ENCODE measurements around the gene CCRL2.
"Not testable (repeated sequence)": the region's sequence is repeated elsewhere in the genome, so short reads cannot be mapped to it uniquely, and the experiment has no call there.

CCRL2 gene

GRCh38 chr3:46399098-46399497, 8.0 kb upstream of the CCRL2 start:
- DNase-seq (ENCODE audit: insufficient read length, low spot score) (no peak), FAIRE-seq (no peak)
- TF ChIP-seq, protein P1, sequence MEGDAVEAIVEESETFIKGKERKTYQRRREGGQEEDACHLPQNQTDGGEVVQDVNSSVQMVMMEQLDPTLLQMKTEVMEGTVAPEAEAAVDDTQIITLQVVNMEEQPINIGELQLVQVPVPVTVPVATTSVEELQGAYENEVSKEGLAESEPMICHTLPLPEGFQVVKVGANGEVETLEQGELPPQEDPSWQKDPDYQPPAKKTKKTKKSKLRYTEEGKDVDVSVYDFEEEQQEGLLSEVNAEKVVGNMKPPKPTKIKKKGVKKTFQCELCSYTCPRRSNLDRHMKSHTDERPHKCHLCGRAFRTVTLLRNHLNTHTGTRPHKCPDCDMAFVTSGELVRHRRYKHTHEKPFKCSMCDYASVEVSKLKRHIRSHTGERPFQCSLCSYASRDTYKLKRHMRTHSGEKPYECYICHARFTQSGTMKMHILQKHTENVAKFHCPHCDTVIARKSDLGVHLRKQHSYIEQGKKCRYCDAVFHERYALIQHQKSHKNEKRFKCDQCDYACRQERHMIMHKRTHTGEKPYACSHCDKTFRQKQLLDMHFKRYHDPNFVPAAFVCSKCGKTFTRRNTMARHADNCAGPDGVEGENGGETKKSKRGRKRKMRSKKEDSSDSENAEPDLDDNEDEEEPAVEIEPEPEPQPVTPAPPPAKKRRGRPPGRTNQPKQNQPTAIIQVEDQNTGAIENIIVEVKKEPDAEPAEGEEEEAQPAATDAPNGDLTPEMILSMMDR (IDR thresholded peaks at IDR 0.05; ENCODE audit: insufficient read depth, missing control alignments) = no peak

GRCh38 chr3:46399557-46399956, 7.5 kb upstream of the CCRL2 start:
- TF ChIP-seq, protein P1 (IDR thresholded peaks at IDR 0.05; ENCODE audit: insufficient read depth, missing control alignments) = no peak
- FAIRE-seq (no peak), DNase-seq (ENCODE audit: insufficient read length, low spot score) (no peak)

DNA sequence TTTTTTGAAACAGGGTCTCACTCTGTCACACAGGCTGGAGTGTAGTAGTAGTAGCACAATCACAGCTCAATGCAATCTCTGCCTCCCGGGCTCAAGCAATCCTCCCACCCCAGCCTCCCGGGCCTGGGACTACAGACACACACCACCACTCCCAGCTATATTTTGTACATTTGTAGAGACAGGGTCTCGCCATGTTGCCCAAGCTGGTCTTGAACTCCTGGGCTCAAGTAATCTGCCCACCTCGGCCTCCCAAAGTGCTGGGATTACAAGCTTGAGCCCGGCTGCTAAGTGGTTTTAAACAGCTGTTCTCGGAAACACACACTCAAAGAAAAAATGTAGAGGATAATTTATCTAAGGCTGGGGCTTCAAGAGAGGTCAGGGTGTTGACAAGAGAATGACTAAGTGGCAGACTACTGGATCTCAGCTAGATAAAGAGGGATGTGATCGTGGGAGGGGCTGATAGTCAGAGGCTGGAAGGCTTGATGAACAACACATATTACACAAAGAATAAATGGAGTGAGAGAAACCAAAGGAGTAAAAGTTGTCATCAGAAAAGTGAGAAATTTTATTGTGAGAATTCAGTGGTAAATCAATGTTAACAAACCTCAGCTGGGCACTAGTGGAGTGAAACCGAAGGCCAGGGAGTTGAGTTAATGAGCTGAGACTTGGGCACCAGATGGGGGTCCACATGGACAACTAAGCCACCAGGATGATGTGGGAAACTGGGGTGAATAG, 6.9 kb upstream of the CCRL2 start:
- TF ChIP-seq, protein P1 (IDR thresholded peaks at IDR 0.05; ENCODE audit: insufficient read depth, missing control alignments) = no peak
- FAIRE-seq (no peak), DNase-seq (ENCODE audit: insufficient read length, low spot score) (no peak)

GRCh38 chr3:46400846-46401245, 6.2 kb upstream of the CCRL2 start:
- TF ChIP-seq, protein P1 (IDR thresholded peaks at IDR 0.05; ENCODE audit: insufficient read depth, missing control alignments) = no peak
- no peak for DNase-seq (ENCODE audit: insufficient read length, low spot score)
- FAIRE-seq = no peak

GRCh38 chr3:46401579-46401978, 5.5 kb upstream of the CCRL2 start:
- TF ChIP-seq, protein P1 (IDR thresholded peaks at IDR 0.05; ENCODE audit: insufficient read depth, missing control alignments) = no peak
- FAIRE-seq = no peak

GRCh38 chr3:46402902-46403301, 4.2 kb upstream of the CCRL2 start:
- DNase-seq (ENCODE audit: insufficient read length, low spot score); FAIRE-seq: not testable (repeated sequence)

More at GRCh38 chr3:46401579-46401978, 5.5 kb upstream of the CCRL2 start:
- DNase-seq (ENCODE audit: insufficient read length, low spot score) = no peak

DNA sequence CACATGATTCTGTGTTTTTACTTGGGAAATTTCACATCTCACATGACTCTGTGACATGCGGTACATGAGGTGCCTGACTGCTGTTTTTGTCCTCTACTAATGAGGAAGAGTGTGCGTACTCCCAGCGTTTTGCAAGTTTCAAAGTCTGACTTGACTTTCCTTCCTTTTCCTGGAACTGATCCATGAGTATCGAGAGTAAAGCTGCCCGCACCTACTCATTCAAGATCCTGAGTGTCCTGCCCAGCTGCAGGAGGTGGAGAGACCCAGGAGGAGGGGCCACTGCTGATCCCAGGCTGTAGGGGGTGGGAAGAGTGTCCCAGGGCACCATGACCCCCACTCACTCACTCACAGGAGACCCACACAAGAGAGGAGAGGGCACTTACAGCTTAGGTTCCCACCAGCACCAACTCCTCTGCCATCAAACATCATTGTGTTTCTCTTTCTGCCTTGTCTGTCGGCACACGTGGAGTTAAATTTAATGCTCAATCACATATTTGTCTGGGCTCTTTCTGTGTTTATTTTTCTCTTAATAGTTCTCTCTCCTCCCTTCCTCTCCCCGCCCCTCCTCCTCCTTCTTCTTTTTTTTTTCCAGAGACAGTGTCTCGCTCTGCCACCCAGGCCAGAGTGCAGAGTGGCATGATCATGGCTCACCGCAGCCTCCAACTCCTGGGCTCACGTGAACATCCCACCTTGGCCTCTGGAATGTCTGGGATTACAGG, 1.6 kb upstream of the CCRL2 start:
- TF ChIP-seq, protein P1 (IDR thresholded peaks at IDR 0.05; ENCODE audit: insufficient read depth, missing control alignments) = no peak
- no peak for FAIRE-seq
- DNase-seq (ENCODE audit: insufficient read length, low spot score) = no peak

All from D721Med (cell line).